ENCODE measurements around the gene HRH1.

The HRH1 gene

DNA sequence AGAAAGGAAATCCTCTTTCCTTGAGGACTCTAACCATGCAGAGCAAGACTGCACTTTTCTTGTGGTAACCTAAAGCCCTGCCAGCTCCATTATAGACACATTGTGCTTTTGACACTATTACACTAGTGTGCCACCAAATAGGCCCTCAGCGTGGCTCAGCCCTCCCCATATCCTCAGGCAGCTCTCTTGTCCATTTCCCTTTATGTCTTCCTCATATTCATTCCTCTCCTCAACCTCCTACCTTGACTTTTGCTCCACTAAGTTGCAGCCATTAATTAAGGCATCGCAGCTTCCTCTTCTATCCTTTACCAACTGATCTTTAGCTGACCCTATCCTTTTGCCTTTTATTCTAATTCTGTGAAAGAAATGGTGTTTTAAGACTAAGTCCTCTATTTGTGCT is 121.6 kb downstream of the HRH1 start:
- peaks cover 57% of the 10 kb centered on the region for H3K79me2 ChIP-seq (ENCODE audit: low read length)
- H3K27me3 ChIP-seq (replicated peaks; ENCODE audit: insufficient read depth, low read length), result no peaks in the 10 kb centered on the region
- TF ChIP-seq EZH2 (optimal IDR thresholded peaks at IDR 0.05; ENCODE audit: low read depth, low read length), result no peak
- TF ChIP-seq, protein P1, sequence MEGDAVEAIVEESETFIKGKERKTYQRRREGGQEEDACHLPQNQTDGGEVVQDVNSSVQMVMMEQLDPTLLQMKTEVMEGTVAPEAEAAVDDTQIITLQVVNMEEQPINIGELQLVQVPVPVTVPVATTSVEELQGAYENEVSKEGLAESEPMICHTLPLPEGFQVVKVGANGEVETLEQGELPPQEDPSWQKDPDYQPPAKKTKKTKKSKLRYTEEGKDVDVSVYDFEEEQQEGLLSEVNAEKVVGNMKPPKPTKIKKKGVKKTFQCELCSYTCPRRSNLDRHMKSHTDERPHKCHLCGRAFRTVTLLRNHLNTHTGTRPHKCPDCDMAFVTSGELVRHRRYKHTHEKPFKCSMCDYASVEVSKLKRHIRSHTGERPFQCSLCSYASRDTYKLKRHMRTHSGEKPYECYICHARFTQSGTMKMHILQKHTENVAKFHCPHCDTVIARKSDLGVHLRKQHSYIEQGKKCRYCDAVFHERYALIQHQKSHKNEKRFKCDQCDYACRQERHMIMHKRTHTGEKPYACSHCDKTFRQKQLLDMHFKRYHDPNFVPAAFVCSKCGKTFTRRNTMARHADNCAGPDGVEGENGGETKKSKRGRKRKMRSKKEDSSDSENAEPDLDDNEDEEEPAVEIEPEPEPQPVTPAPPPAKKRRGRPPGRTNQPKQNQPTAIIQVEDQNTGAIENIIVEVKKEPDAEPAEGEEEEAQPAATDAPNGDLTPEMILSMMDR (IDR thresholded peaks at IDR 0.05; ENCODE audit: low read length), result no peak
- no peak for TF ChIP-seq EZH2phosphoT487 (IDR thresholded peaks at IDR 0.05; ENCODE audit: low read length)
- H3K9me3 ChIP-seq (replicated peaks; ENCODE audit: insufficient read depth, low read length), result no peaks in the 10 kb centered on the region
- 0 out of 2 replicates have a peak, but pooled peaks cover under 1% of the 10 kb centered on the region for H3K36me3 ChIP-seq (replicated peaks; ENCODE audit: insufficient read depth, low read length)
- no peak overlapping the region for H3K27ac ChIP-seq (ENCODE audit: low read length)
- no peak overlapping the region for H3K4me3 ChIP-seq (ENCODE audit: low read length)
- no peaks in the 10 kb centered on the region for H3F3A ChIP-seq (ENCODE audit: insufficient read depth, low read length)
- H2AFZ ChIP-seq (ENCODE audit: low read length), result no peak overlapping the region
- H3K9ac ChIP-seq (ENCODE audit: low read length), result no peak overlapping the region
- H3K4me1 ChIP-seq (ENCODE audit: low read length), result peaks cover 10% of the 10 kb centered on the region
- DNase-seq, result no peak
- no peaks in the 10 kb centered on the region for H4K20me1 ChIP-seq (ENCODE audit: insufficient read depth, low read length)
- H3K9me2 ChIP-seq (replicated peaks; ENCODE audit: insufficient read depth, low read length), result no peaks in the 10 kb centered on the region
- no peak overlapping the region for H3K4me2 ChIP-seq (ENCODE audit: low read depth, low read length)

DNA sequence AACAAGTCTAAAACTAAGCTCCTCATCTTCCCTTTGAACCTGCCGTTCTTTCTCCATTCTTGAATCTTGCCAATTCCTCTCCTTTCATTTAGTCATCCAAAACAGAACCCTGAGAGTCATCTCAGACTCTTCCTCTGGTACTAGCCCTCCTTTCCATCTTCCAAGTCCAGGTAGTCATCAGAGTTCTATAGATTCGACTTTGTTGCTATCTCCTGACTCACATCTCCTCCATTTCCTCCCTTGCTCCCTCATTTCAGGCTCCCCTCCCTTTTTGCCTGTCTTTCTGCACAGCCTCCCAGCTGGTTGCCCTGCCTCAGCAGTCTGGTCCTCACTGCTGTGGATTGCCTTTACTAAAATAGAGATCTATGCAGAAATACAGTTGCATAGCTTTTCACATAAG is 122.6 kb downstream of the HRH1 start:
- TF ChIP-seq, protein P1 (IDR thresholded peaks at IDR 0.05; ENCODE audit: low read length), result no peak
- TF ChIP-seq EZH2 (optimal IDR thresholded peaks at IDR 0.05; ENCODE audit: low read depth, low read length), result no peak
- Histone ChIP-seq H3K36me3 (replicated peaks; ENCODE audit: insufficient read depth, low read length) (0 out of 2 replicates have a peak, but pooled peaks cover 3% of the 10 kb centered on the region), H3K27ac (ENCODE audit: low read length) (no peak overlapping the region), H4K20me1 (ENCODE audit: insufficient read depth, low read length) (no peaks in the 10 kb centered on the region), H3K9me2 (replicated peaks; ENCODE audit: insufficient read depth, low read length) (no peaks in the 10 kb centered on the region), H2AFZ (ENCODE audit: low read length) (no peak overlapping the region), H3K4me1 (ENCODE audit: low read length) (peaks cover 5% of the 10 kb centered on the region; the same call in 1 of the 2 replicates), H3K9ac (ENCODE audit: low read length) (no peak overlapping the region), H3K79me2 (ENCODE audit: low read length) (peaks cover 57% of the 10 kb centered on the region), H3K4me3 (ENCODE audit: low read length) (no peak overlapping the region), H3K4me2 (ENCODE audit: low read depth, low read length) (no peak overlapping the region), H3F3A (ENCODE audit: insufficient read depth, low read length) (no peaks in the 10 kb centered on the region), H3K9me3 (replicated peaks; ENCODE audit: insufficient read depth, low read length) (no peaks in the 10 kb centered on the region), H3K27me3 (replicated peaks; ENCODE audit: insufficient read depth, low read length) (no peaks in the 10 kb centered on the region)
- no peak for DNase-seq

DNA sequence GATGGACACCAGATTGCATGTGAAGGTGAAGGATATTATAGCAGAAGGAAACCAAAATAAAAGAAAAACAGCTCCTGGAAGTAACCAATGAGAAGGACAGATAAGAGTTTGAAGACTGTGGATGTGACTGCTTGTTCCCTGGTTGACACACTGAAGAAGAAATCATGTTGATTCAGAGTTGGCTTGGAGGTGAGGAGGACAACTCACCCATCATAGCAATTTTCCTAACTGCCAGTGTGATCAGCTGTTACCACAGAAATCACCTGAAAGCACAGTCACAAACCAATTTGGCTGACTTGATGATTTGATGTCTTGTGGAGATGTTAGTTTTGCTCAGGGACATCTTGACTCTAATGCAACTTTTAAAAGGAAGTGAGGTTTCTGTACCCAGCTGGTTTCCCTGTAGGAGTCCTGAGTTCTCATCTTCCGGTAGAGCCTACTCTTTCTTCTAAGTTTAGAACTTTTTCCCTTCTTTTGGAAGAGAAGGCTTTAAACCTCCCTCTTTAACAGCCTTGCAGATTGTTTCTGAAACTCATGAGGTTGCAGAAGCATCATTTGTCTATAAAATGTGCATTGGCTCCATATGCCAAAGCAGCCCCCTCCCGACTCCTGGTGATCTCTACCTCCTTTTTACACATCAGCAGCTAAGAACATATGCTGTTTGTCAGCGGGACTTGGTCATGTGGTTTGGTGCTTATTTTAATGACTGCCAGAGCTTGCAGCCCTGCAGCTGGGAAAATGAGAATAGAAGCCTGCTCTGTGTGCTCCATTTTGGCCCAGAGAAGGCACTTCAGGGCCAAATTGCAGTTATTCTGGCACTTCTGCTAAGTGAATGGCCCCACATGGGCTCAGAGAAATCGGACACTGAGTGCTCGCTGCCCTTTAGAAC is 128.2 kb downstream of the HRH1 start:
- 0 out of 2 replicates have a peak, but pooled peaks cover 3% of the 10 kb centered on the region for H3K36me3 ChIP-seq (replicated peaks; ENCODE audit: insufficient read depth, low read length)

More for the DNA sequence above, 128.2 kb downstream of the HRH1 start:
- no peaks in the 10 kb centered on the region for H3K4me1 ChIP-seq (ENCODE audit: low read length)
- no peak overlapping the region for H3K4me3 ChIP-seq (ENCODE audit: low read length)
- H3K27ac ChIP-seq (ENCODE audit: low read length), result no peak overlapping the region
- DNase-seq, result no peak
- H3K79me2 ChIP-seq (ENCODE audit: low read length), result peaks cover 9% of the 10 kb centered on the region; the same call in 1 of the 2 replicates
- H3K9me2 ChIP-seq (replicated peaks; ENCODE audit: insufficient read depth, low read length), result no peaks in the 10 kb centered on the region
- H2AFZ ChIP-seq (ENCODE audit: low read length), result no peak overlapping the region
- no peaks in the 10 kb centered on the region for H3K27me3 ChIP-seq (replicated peaks; ENCODE audit: insufficient read depth, low read length)
- H4K20me1 ChIP-seq (ENCODE audit: insufficient read depth, low read length), result no peaks in the 10 kb centered on the region
- TF ChIP-seq EZH2phosphoT487 (IDR thresholded peaks at IDR 0.05; ENCODE audit: low read length) (no peak), EZH2 (optimal IDR thresholded peaks at IDR 0.05; ENCODE audit: low read depth, low read length) (no peak)
- TF ChIP-seq, protein P1 (IDR thresholded peaks at IDR 0.05; ENCODE audit: low read length), result no peak
- no peak overlapping the region for H3K9ac ChIP-seq (ENCODE audit: low read length)
- no peaks in the 10 kb centered on the region for H3F3A ChIP-seq (ENCODE audit: insufficient read depth, low read length)
- no peaks in the 10 kb centered on the region for H3K9me3 ChIP-seq (replicated peaks; ENCODE audit: insufficient read depth, low read length)
- H3K4me2 ChIP-seq (ENCODE audit: low read depth, low read length), result no peak overlapping the region

Measured in MM.1S (cell line).